ENCODE measurements around the gene PPP2R5D.

Gene PPP2R5D

GRCh38 chr6:43053545-43054205 lies 69.3 kb downstream of the PPP2R5D start, which contains the start of gene CUL7:
Gene CUL7, minus strand, starts transcription at chr6:43053851. Its CDS starts 1,063 bp downstream, at chr6:43052788.
- in situ Hi-C loops (cut with MboI; ENCODE audit: low sequenced_read_pairs): no loop called here

DNA sequence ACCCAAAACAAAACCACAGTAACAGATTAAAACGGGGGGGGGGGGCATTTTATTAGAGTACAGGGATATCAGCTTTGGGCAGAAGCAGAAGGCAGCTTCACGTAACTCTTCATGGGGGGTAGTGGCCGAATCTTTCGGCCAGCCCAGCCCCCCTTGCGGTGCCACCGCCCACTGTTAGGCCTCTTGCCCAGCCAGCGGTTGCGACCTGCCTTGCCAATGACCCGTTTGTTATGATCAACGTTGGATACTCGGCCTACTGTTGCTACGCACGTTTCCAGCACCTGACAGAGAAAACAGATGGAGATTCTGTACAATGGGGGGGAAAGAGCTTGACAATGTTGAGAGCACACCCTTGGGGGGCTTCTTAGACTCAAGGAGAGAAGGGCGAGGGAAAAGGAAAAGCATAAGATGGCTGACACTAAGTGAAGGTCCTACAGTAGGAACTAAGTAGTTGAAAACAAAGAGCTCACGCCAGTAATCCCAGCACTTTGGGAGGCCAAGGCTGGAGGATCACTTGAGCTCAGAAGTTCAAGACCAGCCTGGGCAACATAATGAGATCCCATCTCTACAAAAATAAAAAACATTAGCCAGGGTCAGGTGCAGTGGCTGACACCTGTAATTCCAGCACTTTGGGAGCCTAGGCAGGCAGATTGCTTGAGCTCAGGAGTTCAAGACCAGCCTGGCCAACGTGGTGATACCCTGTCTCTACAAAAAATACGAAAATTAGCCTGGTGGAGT lies 70.0 kb downstream of the PPP2R5D start:
- in situ Hi-C loops (cut with MboI; ENCODE audit: low sequenced_read_pairs): no loop called here

- in situ Hi-C loops (cut with MboI; ENCODE audit: low sequenced_read_pairs): no loop called here
Observed at GRCh38 chr6:43055966-43056365, 71.6 kb downstream of the PPP2R5D start.

GRCh38 chr6:43058531-43058930 lies 74.2 kb downstream of the PPP2R5D start:
- in situ Hi-C loops (cut with MboI; ENCODE audit: low sequenced_read_pairs): no loop called here

DNA sequence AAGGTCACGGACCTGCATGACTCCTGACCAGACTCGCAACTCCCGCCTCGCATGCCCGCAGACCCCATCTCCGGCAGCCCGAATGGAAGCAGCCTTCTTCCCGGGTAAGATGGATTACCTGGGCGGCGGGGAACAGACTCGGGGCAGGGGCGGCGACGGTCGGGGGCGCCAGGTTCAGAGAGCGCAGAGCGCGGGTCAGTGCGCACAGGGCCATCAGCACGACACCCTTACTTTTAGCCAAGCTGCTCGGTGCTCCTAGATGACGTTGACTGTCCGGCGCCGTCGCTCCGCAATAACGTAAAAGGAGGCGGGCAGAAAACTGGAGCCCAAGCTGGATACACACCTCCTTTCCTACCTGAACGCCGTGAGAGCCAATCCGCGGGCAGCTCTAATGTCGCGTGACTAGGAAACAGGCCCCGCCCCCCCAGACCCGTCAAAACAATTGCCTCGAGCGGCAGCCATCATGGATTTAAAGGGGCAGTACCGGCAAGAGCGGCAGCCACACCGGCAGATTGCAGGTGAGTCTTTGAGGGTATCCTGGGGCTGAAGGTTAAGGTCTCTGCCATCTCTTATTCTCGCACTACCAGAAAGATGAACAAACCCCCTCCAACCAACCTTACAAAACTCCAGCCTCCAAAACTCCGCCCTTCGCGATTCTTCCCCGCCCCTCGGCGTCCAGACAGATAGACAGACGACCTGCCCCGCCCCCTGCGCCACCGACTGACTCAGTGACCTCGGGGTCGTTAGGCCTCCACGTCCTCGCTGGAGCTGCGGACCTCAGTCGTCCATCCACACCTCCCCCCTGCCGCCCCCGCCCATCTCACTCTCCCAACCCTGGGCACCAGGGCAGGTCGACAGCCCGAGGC lies 75.0 kb downstream of the PPP2R5D start, which contains the start of the genes KLC4 and MRPL2:
Gene KLC4, plus strand, starts transcription at position 464 of the 866 bp plus-strand sequence. CDS start 1,705 bp downstream, outside the sequence.
Gene MRPL2, minus strand, starts transcription at position 267 of the 866 bp plus-strand sequence. Its CDS starts 53 bp downstream, at position 214.
- in situ Hi-C loops (cut with MboI; ENCODE audit: low sequenced_read_pairs): no loop called here

DNA sequence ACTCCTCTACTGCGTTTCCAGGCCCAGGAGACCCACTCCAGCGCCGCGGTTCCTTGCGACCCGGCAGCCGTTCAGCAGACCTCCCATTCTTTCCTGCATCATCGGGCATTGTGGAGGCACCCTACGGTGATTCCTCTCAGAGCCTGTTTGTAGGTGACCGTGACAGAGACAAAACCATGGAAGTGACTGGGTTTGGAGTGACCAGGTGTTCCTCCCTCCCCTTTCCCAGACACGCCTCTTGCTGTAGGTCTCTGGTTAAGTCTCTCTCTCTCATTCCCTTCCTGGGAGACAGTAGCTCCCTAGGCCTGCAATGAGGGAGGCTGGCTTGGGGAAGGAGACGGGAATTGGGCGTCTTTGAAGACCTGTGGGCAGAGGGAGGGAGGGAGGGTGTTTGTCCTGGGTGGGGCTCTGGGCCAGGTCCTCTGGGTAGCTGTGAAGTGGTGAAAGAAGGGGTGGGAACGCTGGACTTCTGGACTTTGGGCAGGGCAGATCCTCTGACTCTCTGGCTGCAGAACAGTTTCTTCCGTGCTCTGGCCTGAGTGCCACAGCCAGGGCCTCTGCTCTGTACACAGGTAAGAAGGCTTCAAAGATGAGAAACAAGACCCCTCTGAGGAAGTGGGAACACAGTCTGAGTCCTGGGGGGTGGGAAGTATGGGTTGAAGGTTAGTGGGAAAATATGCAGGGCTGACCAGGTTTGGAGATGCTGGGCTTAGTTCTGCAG lies 75.8 kb downstream of the PPP2R5D start:
- in situ Hi-C loops (cut with MboI; ENCODE audit: low sequenced_read_pairs): no loop called here

DNA sequence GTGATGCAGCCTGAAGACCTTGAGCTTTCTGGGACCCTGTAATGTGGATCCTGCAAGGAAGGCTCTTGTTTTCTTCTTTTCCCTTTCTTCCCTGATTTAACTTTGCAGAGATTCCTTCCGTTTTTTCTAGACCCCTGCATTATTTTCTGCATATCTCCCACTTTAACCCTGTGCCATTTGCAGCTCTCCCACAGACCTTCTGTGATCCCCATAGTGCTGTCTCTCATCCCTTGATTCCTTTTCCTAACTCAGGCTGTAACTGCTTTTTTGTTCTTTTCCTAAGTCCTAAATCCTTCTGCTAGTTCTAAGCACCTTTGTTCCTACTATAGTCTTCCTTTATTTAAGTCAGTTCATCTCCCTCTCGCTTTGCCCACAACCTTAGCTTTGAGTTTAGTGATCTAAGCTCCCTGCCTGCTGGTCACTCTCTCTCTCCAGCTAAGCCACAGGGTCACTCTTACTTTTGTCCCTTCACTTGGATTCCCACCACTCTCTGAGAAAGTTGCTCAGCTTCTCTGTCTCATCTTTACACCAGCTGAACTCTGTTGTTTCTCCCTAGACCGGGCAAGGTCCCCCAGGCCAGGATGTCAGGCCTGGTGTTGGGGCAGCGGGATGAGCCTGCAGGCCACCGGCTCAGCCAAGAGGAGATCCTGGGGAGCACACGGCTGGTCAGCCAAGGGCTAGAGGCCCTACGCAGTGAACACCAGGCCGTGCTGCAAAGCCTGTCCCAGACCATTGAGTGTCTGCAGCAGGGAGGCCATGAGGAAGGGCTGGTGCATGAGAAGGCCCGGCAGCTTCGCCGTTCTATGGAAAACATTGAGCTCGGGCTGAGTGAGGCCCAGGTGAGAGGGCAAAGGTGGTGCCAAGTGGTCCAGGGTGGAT lies 76.6 kb downstream of the PPP2R5D start:
- in situ Hi-C loops (cut with MboI; ENCODE audit: low sequenced_read_pairs): no loop called here

DNA sequence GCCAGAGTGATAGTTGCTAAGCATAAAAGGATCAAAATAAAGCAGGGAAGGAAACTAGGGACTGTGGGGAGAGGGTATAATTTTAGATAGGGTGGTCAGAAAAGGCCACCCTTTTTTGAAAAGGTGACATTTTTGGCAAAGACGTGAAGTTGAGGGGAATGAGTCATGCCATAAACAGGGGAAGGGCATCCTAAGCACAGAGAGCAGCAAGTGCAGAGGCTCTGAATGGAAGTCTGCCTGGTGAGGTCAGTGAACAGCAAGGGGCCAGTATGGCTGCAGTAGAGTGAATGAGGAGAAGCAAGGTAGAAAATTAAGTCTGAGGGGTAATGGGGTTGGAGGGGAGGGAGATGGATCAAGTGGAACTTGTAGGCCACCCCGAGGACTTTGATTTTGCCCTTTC lies 77.5 kb downstream of the PPP2R5D start:
- in situ Hi-C loops (cut with MboI; ENCODE audit: low sequenced_read_pairs): no loop called here
